SK-N-MC (cell line): Measurements from ENCODE around the gene CNOT1.

Experiments
- DNase-seq: peaks from one replicate; pipeline ENCODE4 v3.0.0-alpha.2; 2011; ENCODE audit warnings: low read depth, low spot score
- H3K27ac ChIP-seq: fragments of 200-600 bp; sonication (generic); 2 replicates; pipeline ENCODE4 v1.5.1; 2016; ENCODE audit warnings: mixed run types
- H3K36me3 ChIP-seq: fragments of 200-600 bp; sonication (generic); 2 replicates; pipeline ENCODE4 v1.6.1; 2017; ENCODE audit warnings: antibody characterized with exemption, low read length, mixed read lengths; ENCODE audit not compliant: insufficient read depth
- H3K4me3 ChIP-seq: fragments of 200-600 bp; sonication (generic); 2 replicates; pipeline ENCODE4 v1.5.1; 2016
- H3K9ac ChIP-seq: fragments of 200-600 bp; sonication (generic); 2 replicates; pipeline ENCODE4 v1.8.0; 2017; ENCODE audit warnings: mixed run types, mixed read lengths; ENCODE audit not compliant: insufficient read length
- H3K9me3 ChIP-seq: fragments of 200-600 bp; sonication (generic); 2 replicates; pipeline ENCODE4 v1.6.1; 2017; ENCODE audit warnings: low read depth, mild to moderate bottlenecking, antibody characterized with exemption, low read length, moderate library complexity, mixed read lengths
- EZH2 ChIP-seq: fragments of 200-600 bp; sonication (generic); IDR thresholded peaks from one replicate; pipeline ENCODE4 v1.6.1; 2017; ENCODE audit warnings: antibody characterized with exemption
- FOXP2 ChIP-seq: optimal IDR thresholded peaks from 2 replicates; pipeline ENCODE3; 2011; ENCODE audit warnings: mild to moderate bottlenecking, moderate library complexity; ENCODE audit not compliant: insufficient read depth; ENCODE audit errors: extremely low read length, control extremely low read depth
- POLR2AphosphoS5 ChIP-seq: IDR thresholded peaks from 2 replicates; pipeline ENCODE4 v1.6.1; 2012; ENCODE audit warnings: mild to moderate bottlenecking, low read depth, low read length, borderline replicate concordance

CNOT1 gene

DNA sequence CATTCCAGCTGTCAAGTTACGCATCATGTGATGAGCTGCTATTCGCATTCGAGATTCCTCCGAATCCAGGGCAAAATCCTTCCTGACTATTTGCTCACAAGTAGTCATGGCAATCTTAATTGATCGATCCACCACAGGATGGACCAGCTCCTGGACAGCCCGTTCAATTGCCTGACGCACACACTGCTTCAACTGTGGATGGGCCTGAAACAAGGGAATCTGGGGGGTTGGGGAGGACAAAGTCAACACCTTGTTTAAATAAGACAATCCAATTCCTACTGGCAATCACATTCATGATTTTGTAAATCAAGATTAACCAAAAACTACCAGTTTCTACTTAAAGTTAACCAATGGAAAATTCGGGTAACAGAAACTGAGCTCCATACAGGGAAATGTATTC is 85.9 kb downstream of the CNOT1 start:
- no peak overlapping the region for H3K9ac ChIP-seq
- no peaks in the 10 kb centered on the region for H3K9me3 ChIP-seq
- TF ChIP-seq POLR2AphosphoS5 (no peak), FOXP2 (no peak), EZH2 (no peak)
- H3K4me3 ChIP-seq = no peak overlapping the region
- DNase-seq = no peak
- H3K36me3 ChIP-seq = peaks cover 93% of the 10 kb centered on the region
- no peak overlapping the region for H3K27ac ChIP-seq

DNA sequence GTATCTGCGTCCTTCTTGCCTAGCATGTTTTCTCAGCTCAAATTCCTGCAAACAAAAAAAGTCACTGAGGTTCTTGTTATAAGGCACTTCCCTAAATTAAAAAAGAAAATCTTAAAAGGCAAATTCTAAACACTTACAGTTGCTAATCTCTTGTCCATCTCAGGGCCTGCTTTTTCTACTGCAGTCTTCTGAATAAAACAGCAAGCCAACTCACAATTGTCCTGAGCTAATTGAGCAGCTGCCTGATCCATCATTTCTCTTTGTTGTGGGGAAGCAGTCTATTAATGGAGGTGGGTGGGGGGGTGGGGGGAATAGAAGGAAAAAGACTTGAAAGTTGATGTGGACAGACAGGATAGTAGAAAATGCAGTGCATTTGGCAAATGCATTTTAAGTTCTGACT is 87.3 kb downstream of the CNOT1 start:
- peaks cover 93% of the 10 kb centered on the region for H3K36me3 ChIP-seq
- TF ChIP-seq POLR2AphosphoS5 = no peak
- TF ChIP-seq FOXP2 = no peak
- TF ChIP-seq EZH2 = no peak
- no peak for DNase-seq
- no peak overlapping the region for H3K9ac ChIP-seq
- H3K9me3 ChIP-seq = no peaks in the 10 kb centered on the region
- H3K27ac ChIP-seq = no peak overlapping the region
- no peak overlapping the region for H3K4me3 ChIP-seq

DNA sequence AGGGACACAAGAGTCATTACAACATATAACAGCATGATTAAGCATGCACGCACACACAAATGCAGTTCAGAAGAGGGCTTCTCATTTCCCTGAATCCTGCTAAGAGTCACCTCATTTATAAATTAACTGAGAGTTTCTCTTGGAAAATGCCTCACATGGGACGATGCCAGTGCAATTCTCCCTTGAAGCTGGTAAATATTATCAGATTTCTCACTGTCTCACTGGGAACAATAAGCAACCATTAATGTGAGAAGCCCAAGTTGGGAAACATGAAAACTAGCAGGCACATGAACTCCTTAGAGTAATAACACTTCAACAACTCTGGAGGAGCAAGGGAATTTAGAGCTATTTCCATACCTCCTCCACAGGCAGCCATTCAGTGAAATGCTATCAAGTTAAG is 87.9 kb downstream of the CNOT1 start:
- no peak for DNase-seq
- Histone ChIP-seq H3K4me3 (no peak overlapping the region), H3K36me3 (peaks cover 93% of the 10 kb centered on the region), H3K9ac (no peak overlapping the region), H3K9me3 (no peaks in the 10 kb centered on the region), H3K27ac (no peak overlapping the region)
- TF ChIP-seq POLR2AphosphoS5 = no peak
- TF ChIP-seq FOXP2 = no peak
- TF ChIP-seq EZH2 = no peak

DNA sequence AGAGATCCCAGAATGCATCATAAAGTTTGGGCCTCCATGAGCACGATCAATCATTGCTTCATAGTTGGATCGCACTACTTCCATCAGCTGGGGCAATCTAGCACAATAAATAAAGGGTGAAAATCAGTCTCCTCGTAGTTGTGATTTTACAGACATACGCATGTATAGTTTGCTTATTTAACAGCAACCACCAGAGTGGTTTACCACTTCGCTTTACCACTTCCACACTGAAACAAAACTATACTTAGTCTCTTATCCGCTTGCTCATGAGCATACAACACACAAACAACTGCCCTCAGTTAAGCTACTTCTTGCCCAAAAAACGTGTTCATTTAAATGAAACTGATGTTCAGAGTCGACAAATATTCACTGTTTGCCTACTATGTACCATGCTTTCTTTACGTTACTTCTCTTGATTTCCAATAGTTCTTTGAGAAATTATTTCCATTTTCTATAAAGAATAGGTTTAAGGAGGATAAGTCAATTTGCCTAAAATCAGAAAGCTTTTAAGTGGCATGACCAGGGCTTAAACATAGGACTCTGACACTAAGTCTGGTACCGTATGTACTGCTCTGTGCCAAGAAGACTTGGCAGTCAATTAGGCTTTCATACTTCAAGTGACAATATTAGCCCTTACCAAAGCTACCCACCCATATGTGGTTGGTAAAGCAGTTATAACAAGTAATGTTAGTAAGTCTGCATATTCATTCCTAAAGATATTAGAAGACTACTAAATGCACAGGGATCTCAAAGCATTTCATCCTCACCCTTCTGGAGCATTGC is 92.3 kb downstream of the CNOT1 start:
- DNase-seq = no peak
- Histone ChIP-seq H3K36me3 (peaks cover 83% of the 10 kb centered on the region), H3K9ac (no peak overlapping the region), H3K9me3 (no peaks in the 10 kb centered on the region), H3K27ac (no peak overlapping the region), H3K4me3 (no peak overlapping the region)
- TF ChIP-seq EZH2 = no peak
- TF ChIP-seq POLR2AphosphoS5 = no peak
- no peak for TF ChIP-seq FOXP2

DNA sequence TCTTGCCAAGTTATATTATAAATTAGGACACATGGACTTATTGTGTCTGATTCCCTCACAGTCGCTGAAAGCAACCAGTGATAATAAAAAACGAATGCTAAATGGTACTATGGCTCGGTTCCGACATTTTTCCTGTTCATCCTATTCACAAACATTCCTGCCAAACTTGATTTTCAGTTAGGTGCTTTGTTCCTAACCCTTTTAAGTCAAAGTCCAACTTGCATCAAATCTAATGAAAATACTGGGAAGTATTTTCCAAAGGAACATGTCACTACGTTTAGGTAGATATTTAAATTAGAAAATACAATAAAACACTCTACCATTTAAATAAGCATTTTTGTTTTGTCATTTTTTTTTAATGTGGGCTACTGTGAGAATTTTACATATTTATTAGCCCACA is 93.3 kb downstream of the CNOT1 start:
- H3K27ac ChIP-seq = no peak overlapping the region
- no peaks in the 10 kb centered on the region for H3K9me3 ChIP-seq
- no peak for TF ChIP-seq EZH2
- no peak for TF ChIP-seq FOXP2
- no peak for TF ChIP-seq POLR2AphosphoS5
- H3K4me3 ChIP-seq = no peak overlapping the region
- H3K9ac ChIP-seq = no peak overlapping the region
- peaks cover 83% of the 10 kb centered on the region for H3K36me3 ChIP-seq
- no peak for DNase-seq

DNA sequence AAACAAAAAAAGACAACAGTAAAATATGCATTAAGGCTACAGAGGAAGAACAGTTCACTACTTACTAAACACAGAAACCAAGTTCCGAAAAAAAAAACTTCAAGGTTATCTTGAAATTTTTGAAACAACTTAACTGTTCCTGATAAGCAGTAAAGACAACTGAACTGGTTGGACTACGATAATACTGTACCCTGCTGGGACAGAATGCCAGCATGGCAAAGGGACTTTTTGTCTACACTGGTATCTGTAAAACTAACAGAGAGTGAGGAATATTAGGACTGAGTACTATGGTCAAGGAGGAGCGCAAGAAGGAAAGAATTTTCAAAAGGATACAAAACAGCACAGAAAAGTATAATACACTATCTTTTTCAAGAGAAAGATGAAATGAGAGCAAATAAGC is 94.5 kb downstream of the CNOT1 start:
- Histone ChIP-seq H3K9me3 (no peaks in the 10 kb centered on the region), H3K36me3 (peaks cover 85% of the 10 kb centered on the region), H3K9ac (no peak overlapping the region), H3K4me3 (no peak overlapping the region), H3K27ac (no peak overlapping the region)
- no peak for DNase-seq
- TF ChIP-seq EZH2 = no peak

DNA sequence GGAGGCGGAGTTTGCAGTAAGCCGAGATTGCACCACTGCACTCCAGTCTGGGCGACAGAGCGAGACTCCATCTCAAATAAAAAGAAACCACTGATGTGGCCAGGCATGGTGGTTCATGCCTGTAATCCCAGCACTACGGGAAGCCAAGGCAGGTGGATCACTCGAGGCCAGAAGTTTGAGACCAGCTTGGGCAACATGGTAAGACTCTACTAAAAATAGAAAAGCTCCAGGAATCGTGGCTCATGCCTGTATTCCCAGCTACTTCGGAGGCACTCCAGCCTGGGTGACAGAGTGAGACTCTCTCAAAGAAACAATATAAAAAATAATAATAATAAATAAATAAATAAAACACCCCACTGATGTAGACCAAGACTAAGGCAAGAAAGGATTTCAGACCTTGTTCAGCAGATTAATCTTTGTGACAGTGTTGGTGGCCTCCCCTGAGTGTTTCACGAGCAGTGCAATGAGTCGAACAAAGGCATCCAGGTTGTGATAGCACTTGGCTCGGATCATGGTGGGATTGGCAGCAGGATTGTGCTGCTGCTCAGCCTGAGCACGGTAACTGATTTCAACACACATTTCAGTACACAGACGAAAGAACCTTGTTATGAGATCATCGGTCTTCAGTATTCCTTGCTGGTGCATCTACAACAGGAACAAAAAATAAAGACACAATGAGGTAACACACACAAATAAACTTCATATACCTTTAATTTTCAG is 95.7 kb downstream of the CNOT1 start:
- no peak for DNase-seq
- Histone ChIP-seq H3K9me3 (no peaks in the 10 kb centered on the region), H3K27ac (no peak overlapping the region), H3K4me3 (no peak overlapping the region), H3K36me3 (peaks cover 77% of the 10 kb centered on the region), H3K9ac (no peak overlapping the region)
- TF ChIP-seq EZH2 (no peak), FOXP2 (no peak), POLR2AphosphoS5 (no peak)

DNA sequence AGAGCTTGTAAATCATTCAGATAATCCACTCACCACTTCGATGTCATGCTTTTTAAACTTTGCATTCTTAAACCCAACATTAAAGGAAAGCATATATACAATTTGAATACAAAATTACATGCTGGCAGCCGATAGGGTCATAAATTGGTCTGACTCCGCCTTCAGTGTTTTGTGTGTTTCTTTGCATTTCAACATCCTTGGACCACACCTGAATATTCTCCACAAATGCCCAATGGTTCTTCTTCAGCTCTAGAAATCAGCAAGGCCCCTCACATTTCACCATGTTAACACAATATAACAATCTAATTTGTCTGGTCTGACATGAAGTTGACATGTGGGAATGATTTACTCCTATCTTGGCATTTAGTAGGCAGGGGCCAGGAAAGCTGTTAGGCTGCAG is 97.2 kb downstream of the CNOT1 start:
- DNase-seq = no peak
- Histone ChIP-seq H3K9me3 (no peaks in the 10 kb centered on the region), H3K36me3 (peaks cover 75% of the 10 kb centered on the region), H3K9ac (no peak overlapping the region), H3K27ac (no peak overlapping the region), H3K4me3 (no peak overlapping the region)
- TF ChIP-seq EZH2 = no peak
- TF ChIP-seq POLR2AphosphoS5 = no peak
- TF ChIP-seq FOXP2 = no peak

DNA sequence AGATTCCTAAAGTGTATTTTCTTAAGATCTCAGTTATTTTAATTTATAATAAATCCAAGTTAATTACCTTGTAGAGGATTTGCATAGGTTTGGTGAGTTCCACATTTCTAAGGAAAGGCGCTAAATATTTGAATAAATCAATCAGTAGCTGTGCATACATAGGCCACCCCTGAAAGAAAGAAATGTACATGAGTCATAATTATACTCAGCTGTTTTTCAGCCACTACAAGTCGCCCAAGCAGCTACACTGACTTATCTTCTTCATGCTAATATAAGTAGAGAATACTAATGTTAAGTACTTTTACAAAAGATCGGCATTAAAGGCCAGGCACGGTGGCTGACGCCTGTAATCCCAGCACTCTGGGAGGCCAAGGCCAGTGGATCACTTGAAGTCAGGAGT is 99.4 kb downstream of the CNOT1 start:
- no peak overlapping the region for H3K27ac ChIP-seq
- no peak overlapping the region for H3K9ac ChIP-seq
- peaks cover 70% of the 10 kb centered on the region for H3K36me3 ChIP-seq
- no peaks in the 10 kb centered on the region for H3K9me3 ChIP-seq
- no peak for DNase-seq
- TF ChIP-seq EZH2 (no peak), FOXP2 (no peak), POLR2AphosphoS5 (no peak)
- H3K4me3 ChIP-seq = no peak overlapping the region

DNA sequence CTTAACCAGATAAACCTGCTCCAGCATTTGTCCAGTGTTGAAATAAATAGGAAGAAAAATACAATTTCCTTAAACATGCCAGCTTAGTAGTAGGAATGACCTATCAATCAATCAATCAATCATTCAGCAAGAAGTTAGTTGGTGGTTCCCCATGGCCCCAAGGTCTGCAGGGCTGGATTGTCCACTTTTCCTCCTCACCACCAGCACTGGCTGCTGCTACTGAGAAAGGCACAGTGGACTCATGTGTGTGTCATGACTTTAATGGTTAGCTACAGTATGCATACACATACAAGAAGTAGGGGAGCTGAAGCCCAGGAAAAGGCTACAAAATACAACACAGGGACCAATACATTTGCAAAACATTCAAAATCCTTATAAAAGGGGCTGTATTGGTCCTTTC is 109.9 kb downstream of the CNOT1 start:
- Histone ChIP-seq H3K9ac (no peak overlapping the region), H3K4me3 (no peak overlapping the region), H3K36me3 (peaks cover 68% of the 10 kb centered on the region), H3K9me3 (no peaks in the 10 kb centered on the region), H3K27ac (no peak overlapping the region)
- no peak for TF ChIP-seq EZH2
- TF ChIP-seq FOXP2 = no peak
- no peak for TF ChIP-seq POLR2AphosphoS5
- DNase-seq = no peak
